Measurements from ENCODE around the gene LRRC47. TPM values are rescaled to one million over a fixed set of nuclear protein-coding genes. Genes with fewer than 3 reads are reported as not detected.

Gene LRRC47
- 10 to 100 TPM; 35.1 to 37.9 TPM for total RNA-seq
- total RNA-seq = 48.9 to 82.0 reads per million in 2 donors

DNA sequence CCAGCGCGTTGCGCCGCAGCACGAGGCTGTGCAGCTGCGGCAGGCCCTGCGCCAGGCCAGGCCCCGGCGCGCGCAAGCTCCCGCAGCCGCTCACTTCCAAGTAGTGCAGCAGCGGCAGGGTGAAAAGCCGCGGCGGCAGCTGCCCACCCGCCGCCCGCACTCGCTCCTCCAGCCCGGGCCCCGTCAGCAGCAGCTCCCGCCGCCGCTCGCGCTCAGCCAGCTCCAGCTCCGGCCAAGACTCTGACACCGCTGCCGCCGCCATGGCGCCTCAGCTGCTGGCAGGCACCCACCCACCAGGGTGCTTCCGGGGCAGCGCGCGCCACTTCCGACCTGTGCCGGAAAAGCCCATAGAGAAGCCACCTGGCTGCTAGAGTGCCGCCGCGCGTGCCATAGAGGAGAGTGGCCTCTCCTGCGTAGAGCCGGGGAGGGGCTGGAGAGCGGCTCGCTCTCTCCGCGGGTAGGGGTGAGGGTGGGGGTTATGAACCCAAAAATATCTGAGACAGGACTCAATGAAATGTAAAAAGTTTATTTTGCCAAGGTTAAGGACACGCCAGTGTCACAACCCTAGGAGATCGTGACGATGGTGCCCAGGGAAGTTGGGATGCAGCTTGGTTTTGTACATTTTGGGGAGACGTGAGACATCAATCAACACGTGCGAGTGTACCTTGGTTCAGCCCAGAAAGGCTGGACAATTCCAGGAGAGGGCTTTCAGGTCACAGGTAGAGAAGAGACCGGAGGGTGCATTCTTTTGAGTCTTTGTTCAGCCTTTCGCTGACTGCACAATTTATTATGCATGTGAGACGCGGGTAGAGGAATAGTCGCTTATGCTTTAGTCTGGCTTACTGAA lies at the start of gene LRRC47:
TSS of gene LRRC47 (minus strand) at position 284 of the 847 bp plus-strand sequence. CDS start at position 262, 22 bp downstream.
- H3K9me3 ChIP-seq (ENCODE audit: control insufficient read depth, low read length, poor library complexity, severe bottlenecking) = no peaks in the 10 kb centered on the region
- H3K27ac Mint-ChIP-seq = peak within 1 kb of the TSS; percentile 82
- peaks cover 17% of the 10 kb centered on the region for H3K27me3 Mint-ChIP-seq
- H3K4me3 Mint-ChIP-seq = peak within 1 kb of the TSS; percentile 92
- no peaks in the 10 kb centered on the region for H3K36me3 Mint-ChIP-seq (ENCODE audit: low read depth)
- ATAC-seq = peak; percentile 100
- peaks cover 31% of the 10 kb centered on the region for H3K4me1 Mint-ChIP-seq
- DNase-seq = peak; percentile 87 to 94 (median 92)

- no peaks in the 10 kb centered on the region for H3K9me3 ChIP-seq (ENCODE audit: control insufficient read depth, low read length, poor library complexity, severe bottlenecking)
- H3K27me3 Mint-ChIP-seq = no peaks in the 10 kb centered on the region
- no peak for DNase-seq
- no peak for ATAC-seq
- H3K4me1 Mint-ChIP-seq = peaks cover 3% of the 10 kb centered on the region
- peaks cover 8% of the 10 kb centered on the region for H3K36me3 Mint-ChIP-seq (ENCODE audit: low read depth)
- H3K27ac Mint-ChIP-seq = no peak overlapping the region
- H3K4me3 Mint-ChIP-seq = no peak overlapping the region
Observed at GRCh38 chr1:3842912-3843311, 46.6 kb upstream of the LRRC47 start.

DNA sequence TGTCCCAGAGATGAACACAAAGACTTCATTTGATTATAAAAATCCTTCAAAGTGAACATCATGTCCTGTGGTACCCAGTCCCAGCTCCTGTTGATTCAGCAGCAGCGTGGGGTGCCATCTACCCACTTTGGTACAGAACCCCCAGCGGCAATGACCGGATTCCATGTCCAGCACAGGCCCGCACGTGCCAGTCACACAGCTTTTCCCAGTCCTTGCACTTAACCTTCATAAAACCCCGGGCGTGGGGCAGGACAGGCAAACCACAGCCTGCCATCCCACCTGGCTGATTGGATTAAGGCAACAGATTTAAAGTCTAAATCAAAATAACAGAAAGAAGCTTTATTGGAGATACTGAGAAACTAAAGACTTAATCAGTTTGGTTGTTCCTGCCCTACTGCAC lies 45.2 kb upstream of the LRRC47 start:
- no peaks in the 10 kb centered on the region for H3K4me1 Mint-ChIP-seq
- no peak overlapping the region for H3K27ac Mint-ChIP-seq
- ATAC-seq = no peak
- no peak overlapping the region for H3K4me3 Mint-ChIP-seq
- peaks cover 3% of the 10 kb centered on the region for H3K9me3 ChIP-seq (ENCODE audit: control insufficient read depth, low read length, poor library complexity, severe bottlenecking)
- H3K27me3 Mint-ChIP-seq = no peaks in the 10 kb centered on the region
- DNase-seq = no peak
- H3K36me3 Mint-ChIP-seq (ENCODE audit: low read depth) = peaks cover 6% of the 10 kb centered on the region

DNA sequence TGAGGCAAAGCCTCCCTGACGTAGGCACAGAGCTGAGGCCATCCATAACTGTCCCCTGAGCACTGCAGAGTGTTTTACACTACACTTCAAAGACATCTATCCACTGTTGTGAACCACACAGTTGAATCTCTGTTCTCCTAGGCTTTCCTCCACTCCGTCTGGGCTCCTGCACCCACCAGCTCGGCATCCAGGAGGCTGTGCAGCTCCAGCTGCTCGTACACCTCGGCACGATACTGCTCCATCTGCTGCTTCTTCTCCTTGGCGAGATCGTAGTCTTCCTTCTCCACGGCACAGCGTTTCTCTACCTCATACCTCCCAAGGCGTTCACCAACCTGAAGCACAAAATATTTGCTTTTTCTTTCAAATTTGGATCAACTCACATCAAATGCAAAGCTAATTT lies 42.5 kb upstream of the LRRC47 start:
- ATAC-seq (no peak), DNase-seq (no peak)
- peaks cover 3% of the 10 kb centered on the region for H3K9me3 ChIP-seq (ENCODE audit: control insufficient read depth, low read length, poor library complexity, severe bottlenecking)
- Mint-ChIP-seq H3K4me3 (no peak overlapping the region), H3K27me3 (no peaks in the 10 kb centered on the region), H3K36me3 (ENCODE audit: low read depth) (peaks cover 12% of the 10 kb centered on the region), H3K27ac (no peak overlapping the region), H3K4me1 (no peaks in the 10 kb centered on the region)

GRCh38 chr1:3837685-3838084 lies 41.4 kb upstream of the LRRC47 start:
- H3K9me3 ChIP-seq (ENCODE audit: control insufficient read depth, low read length, poor library complexity, severe bottlenecking) = peaks cover 3% of the 10 kb centered on the region
- H3K27ac Mint-ChIP-seq = no peak overlapping the region
- DNase-seq = no peak
- H3K27me3 Mint-ChIP-seq = no peaks in the 10 kb centered on the region
- no peaks in the 10 kb centered on the region for H3K4me1 Mint-ChIP-seq
- peaks cover 12% of the 10 kb centered on the region for H3K36me3 Mint-ChIP-seq (ENCODE audit: low read depth)
- H3K4me3 Mint-ChIP-seq = no peak overlapping the region
- no peak for ATAC-seq

DNA sequence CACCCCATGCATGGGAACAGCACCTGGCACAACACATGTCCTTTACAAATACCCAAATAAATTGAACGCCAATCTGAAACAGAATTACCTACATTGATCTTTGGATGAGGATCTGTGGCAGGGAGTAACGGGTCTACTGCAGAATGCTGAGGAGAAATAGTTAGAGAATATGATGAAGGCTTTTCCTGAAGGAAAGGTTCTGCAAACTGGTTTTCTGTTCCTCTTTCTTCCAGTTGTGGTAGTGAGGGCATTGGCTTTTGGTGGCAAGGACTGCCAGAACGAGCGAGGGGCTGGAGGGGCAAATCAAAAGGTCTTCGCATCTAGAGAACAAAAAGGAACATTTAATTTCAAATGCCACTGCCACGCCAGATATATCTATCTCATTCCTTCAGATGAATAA lies 40.9 kb upstream of the LRRC47 start:
- DNase-seq (no peak), ATAC-seq (no peak)
- H3K27me3 Mint-ChIP-seq = no peaks in the 10 kb centered on the region
- peaks cover 13% of the 10 kb centered on the region for H3K36me3 Mint-ChIP-seq (ENCODE audit: low read depth)
- no peaks in the 10 kb centered on the region for H3K4me1 Mint-ChIP-seq
- H3K9me3 ChIP-seq (ENCODE audit: control insufficient read depth, low read length, poor library complexity, severe bottlenecking) = peaks cover 3% of the 10 kb centered on the region
- no peak overlapping the region for H3K4me3 Mint-ChIP-seq
- no peak overlapping the region for H3K27ac Mint-ChIP-seq

GRCh38 chr1:3836421-3836820 lies 40.1 kb upstream of the LRRC47 start:
- Mint-ChIP-seq H3K27ac (no peak overlapping the region), H3K27me3 (no peaks in the 10 kb centered on the region)
- DNase-seq = no peak

GRCh38 chr1:3834701-3835100 lies 38.4 kb upstream of the LRRC47 start:
- DNase-seq = no peak
- Mint-ChIP-seq H3K4me3 (no peak overlapping the region), H3K36me3 (ENCODE audit: low read depth) (peaks cover 15% of the 10 kb centered on the region), H3K4me1 (no peaks in the 10 kb centered on the region), H3K27ac (no peak overlapping the region), H3K27me3 (no peaks in the 10 kb centered on the region)
- no peak for ATAC-seq
- peaks cover 3% of the 10 kb centered on the region for H3K9me3 ChIP-seq (ENCODE audit: control insufficient read depth, low read length, poor library complexity, severe bottlenecking)

More at GRCh38 chr1:3836421-3836820, 40.1 kb upstream of the LRRC47 start:
- no peak for ATAC-seq
- peaks cover 3% of the 10 kb centered on the region for H3K9me3 ChIP-seq (ENCODE audit: control insufficient read depth, low read length, poor library complexity, severe bottlenecking)
- Mint-ChIP-seq H3K36me3 (ENCODE audit: low read depth) (peaks cover 15% of the 10 kb centered on the region), H3K4me3 (no peak overlapping the region), H3K4me1 (no peaks in the 10 kb centered on the region)

DNA sequence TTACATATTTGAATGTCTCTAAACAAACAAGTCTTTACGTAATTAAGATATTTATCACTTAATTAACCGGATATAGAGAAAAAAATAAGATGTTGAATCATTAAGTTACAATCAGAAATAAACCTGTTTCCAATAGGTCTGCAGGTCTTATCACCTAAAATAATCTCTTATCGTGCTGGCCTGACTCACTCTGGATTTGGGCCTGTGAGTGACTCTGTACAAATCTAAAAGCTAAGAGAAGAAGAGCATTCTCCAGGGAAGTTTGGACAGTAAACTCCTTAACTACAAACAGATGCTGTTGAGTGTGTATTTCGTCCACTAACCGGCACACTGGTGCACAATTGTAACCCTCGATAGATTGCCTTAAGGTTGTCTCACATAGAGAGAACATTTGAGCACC lies 35.4 kb upstream of the LRRC47 start:
- Mint-ChIP-seq H3K36me3 (ENCODE audit: low read depth) (peaks cover 14% of the 10 kb centered on the region), H3K27ac (no peak overlapping the region), H3K4me1 (no peaks in the 10 kb centered on the region), H3K4me3 (no peak overlapping the region), H3K27me3 (no peaks in the 10 kb centered on the region)
- DNase-seq (no peak), ATAC-seq (no peak)
- no peaks in the 10 kb centered on the region for H3K9me3 ChIP-seq (ENCODE audit: control insufficient read depth, low read length, poor library complexity, severe bottlenecking)

GRCh38 chr1:3828391-3828790 lies 32.1 kb upstream of the LRRC47 start:
- no peak overlapping the region for H3K4me3 Mint-ChIP-seq
- ATAC-seq (no peak), DNase-seq (no peak)
- H3K9me3 ChIP-seq (ENCODE audit: control insufficient read depth, low read length, poor library complexity, severe bottlenecking) = no peaks in the 10 kb centered on the region
- no peaks in the 10 kb centered on the region for H3K4me1 Mint-ChIP-seq
- peak overlapping the region; percentile 27 for H3K27ac Mint-ChIP-seq
- peaks cover 14% of the 10 kb centered on the region for H3K36me3 Mint-ChIP-seq (ENCODE audit: low read depth)
- no peaks in the 10 kb centered on the region for H3K27me3 Mint-ChIP-seq

- H3K36me3 Mint-ChIP-seq (ENCODE audit: low read depth) = peaks cover 15% of the 10 kb centered on the region
- no peaks in the 10 kb centered on the region for H3K9me3 ChIP-seq (ENCODE audit: control insufficient read depth, low read length, poor library complexity, severe bottlenecking)
- H3K27ac Mint-ChIP-seq = no peak overlapping the region
- DNase-seq (no peak), ATAC-seq (no peak)
- H3K4me3 Mint-ChIP-seq = no peak overlapping the region
- H3K4me1 Mint-ChIP-seq = no peaks in the 10 kb centered on the region
- no peaks in the 10 kb centered on the region for H3K27me3 Mint-ChIP-seq
Observed at GRCh38 chr1:3827813-3828307, 31.6 kb upstream of the LRRC47 start.

- Mint-ChIP-seq H3K4me3 (no peak overlapping the region), H3K4me1 (no peaks in the 10 kb centered on the region), H3K27ac (no peak overlapping the region), H3K36me3 (ENCODE audit: low read depth) (peaks cover 15% of the 10 kb centered on the region), H3K27me3 (no peaks in the 10 kb centered on the region)
- ATAC-seq = no peak
- no peaks in the 10 kb centered on the region for H3K9me3 ChIP-seq (ENCODE audit: control insufficient read depth, low read length, poor library complexity, severe bottlenecking)
- no peak for DNase-seq
Observed at GRCh38 chr1:3825356-3825755, 29.1 kb upstream of the LRRC47 start.

DNA sequence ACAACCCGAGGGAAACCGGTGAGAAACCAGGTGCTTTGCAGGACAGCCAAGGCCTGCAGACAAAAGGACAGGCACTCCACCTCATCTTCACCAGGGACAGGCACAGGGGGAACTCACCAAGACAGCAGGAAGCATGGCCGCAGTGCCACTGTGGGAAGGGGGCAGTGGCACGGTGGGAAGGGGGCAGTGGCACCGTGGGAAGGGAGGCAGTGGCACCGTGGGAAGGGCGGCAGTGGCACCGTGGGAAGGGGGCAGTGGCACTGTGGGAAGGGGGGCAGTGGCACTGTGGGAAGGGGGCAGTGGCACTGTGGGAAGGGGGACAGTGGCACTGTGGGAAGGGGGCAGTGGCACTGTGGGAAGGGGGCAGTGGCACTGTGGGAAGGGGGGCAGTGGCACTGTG lies 28.4 kb upstream of the LRRC47 start:
- ATAC-seq = no peak
- no peak for DNase-seq
- Mint-ChIP-seq H3K27me3 (no peaks in the 10 kb centered on the region), H3K4me1 (peaks cover 4% of the 10 kb centered on the region), H3K36me3 (ENCODE audit: low read depth) (peaks cover 21% of the 10 kb centered on the region), H3K4me3 (no peak overlapping the region), H3K27ac (no peak overlapping the region)
- H3K9me3 ChIP-seq (ENCODE audit: control insufficient read depth, low read length, poor library complexity, severe bottlenecking) = no peaks in the 10 kb centered on the region

DNA sequence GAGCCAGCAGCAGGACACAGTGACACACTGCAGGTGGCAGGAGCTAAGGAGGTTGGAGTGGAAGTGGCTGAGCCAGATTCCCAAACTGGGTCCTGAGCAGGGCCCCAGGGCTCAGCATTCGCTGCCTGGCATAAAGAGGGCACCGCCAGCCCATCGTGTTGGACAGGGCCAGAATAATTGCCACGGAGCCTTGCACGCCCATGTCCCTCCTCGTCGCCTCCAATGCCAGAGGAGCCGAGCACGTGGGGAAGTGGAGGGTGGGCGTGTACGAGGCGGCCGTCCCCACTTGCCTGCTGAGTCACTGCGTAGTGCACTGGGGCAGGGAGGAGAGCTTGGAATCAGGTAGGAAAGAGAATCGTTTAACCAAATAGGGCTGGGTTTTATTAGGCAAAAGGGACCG lies 26.1 kb upstream of the LRRC47 start:
- Mint-ChIP-seq H3K27me3 (no peaks in the 10 kb centered on the region), H3K27ac (no peak overlapping the region), H3K36me3 (ENCODE audit: low read depth) (peaks cover 23% of the 10 kb centered on the region), H3K4me3 (no peak overlapping the region), H3K4me1 (peaks cover 11% of the 10 kb centered on the region)
- DNase-seq (no peak), ATAC-seq (no peak)
- no peaks in the 10 kb centered on the region for H3K9me3 ChIP-seq (ENCODE audit: control insufficient read depth, low read length, poor library complexity, severe bottlenecking)
